ENCODE measurements around the gene AIPL1. TPM values are rescaled to one million over a fixed set of nuclear protein-coding genes. Genes with fewer than 3 reads are reported as not detected.

AIPL1 gene
- total RNA-seq, 1 donor from 2014 or later: not detected

- intact Hi-C loops (cut with DNase I): no loop called here
- no peak for DNase-seq (ENCODE audit: low spot score in 2 of 2)
- no peak for TF ChIP-seq CTCF (IDR thresholded peaks at IDR 0.05)
- Histone ChIP-seq H3K4me3 (no peak overlapping the region), H3K36me3 (no peaks in the 10 kb centered on the region), H3K9me3 (no peaks in the 10 kb centered on the region), H3K27me3 (no peaks in the 10 kb centered on the region), H3K4me1 (no peaks in the 10 kb centered on the region), H3K27ac (no peak overlapping the region)
Measured at GRCh38 chr17:6386041-6386630, 48.8 kb downstream of the AIPL1 start.

- no peak overlapping the region for H3K4me3 ChIP-seq
- no peaks in the 10 kb centered on the region for H3K27me3 ChIP-seq
- no peak for DNase-seq (ENCODE audit: low spot score in 2 of 2)
- no peaks in the 10 kb centered on the region for H3K36me3 ChIP-seq
- TF ChIP-seq CTCF (IDR thresholded peaks at IDR 0.05): no peak
- intact Hi-C loops (cut with DNase I): no loop called here
- no peak overlapping the region for H3K27ac ChIP-seq
- H3K9me3 ChIP-seq: no peaks in the 10 kb centered on the region
- no peaks in the 10 kb centered on the region for H3K4me1 ChIP-seq
Measured at GRCh38 chr17:6384481-6384880, 50.4 kb downstream of the AIPL1 start.

GRCh38 chr17:6381526-6382465 is 53.1 kb downstream of the AIPL1 start:
- H3K36me3 ChIP-seq: no peaks in the 10 kb centered on the region
- intact Hi-C loops (cut with DNase I): no loop called here
- TF ChIP-seq CTCF (IDR thresholded peaks at IDR 0.05): no peak
- H3K4me1 ChIP-seq: no peaks in the 10 kb centered on the region
- DNase-seq (ENCODE audit: low spot score in 2 of 2): no peak
- no peak overlapping the region for H3K27ac ChIP-seq
- no peaks in the 10 kb centered on the region for H3K27me3 ChIP-seq
- H3K4me3 ChIP-seq: no peak overlapping the region
- no peaks in the 10 kb centered on the region for H3K9me3 ChIP-seq

GRCh38 chr17:6380915-6381438 is 53.9 kb downstream of the AIPL1 start:
- no peaks in the 10 kb centered on the region for H3K9me3 ChIP-seq
- intact Hi-C loops (cut with DNase I): no loop called here
- H3K27ac ChIP-seq: no peak overlapping the region
- no peaks in the 10 kb centered on the region for H3K36me3 ChIP-seq
- no peaks in the 10 kb centered on the region for H3K27me3 ChIP-seq
- no peak overlapping the region for H3K4me3 ChIP-seq
- no peak for DNase-seq (ENCODE audit: low spot score in 2 of 2)
- TF ChIP-seq CTCF (IDR thresholded peaks at IDR 0.05): no peak
- H3K4me1 ChIP-seq: no peaks in the 10 kb centered on the region

GRCh38 chr17:6377906-6378305 is 57.0 kb downstream of the AIPL1 start:
- intact Hi-C loops (cut with DNase I): no loop called here
- no peaks in the 10 kb centered on the region for H3K9me3 ChIP-seq
- no peak overlapping the region for H3K4me3 ChIP-seq
- no peak for TF ChIP-seq CTCF (IDR thresholded peaks at IDR 0.05)
- no peak for DNase-seq (ENCODE audit: low spot score in 2 of 2)
- H3K27ac ChIP-seq: no peak overlapping the region
- H3K36me3 ChIP-seq: no peaks in the 10 kb centered on the region
- no peaks in the 10 kb centered on the region for H3K27me3 ChIP-seq
- no peaks in the 10 kb centered on the region for H3K4me1 ChIP-seq
